T-cell (primary cell): ENCODE measurements around the gene CRP. TPM values are rescaled to one million over a fixed set of nuclear protein-coding genes. Genes with fewer than 3 reads are reported as not detected.
"Not testable (repeated sequence)": the region's sequence is repeated elsewhere in the genome, so short reads cannot be mapped to it uniquely, and the experiment has no call there.

ENCODE experiments used
- ATAC-seq, 4 experiments: fragments of 200-7000 bp in 3 of 4; fragments of 150-1000 bp in 1 of 4; cut with Tn5 transposase; replicated peaks in 1 of 4; 1 replicate in 3 of 4; 2 replicates in 1 of 4; pipeline ENCODE4 v1.10.0; 2021; ENCODE audit warnings: moderate library complexity in 3 of 4, mild to moderate bottlenecking in 2 of 4, moderate number of reproducible peaks in 1 of 4
- CTCF ChIA-PET, 2 donors: fragments of 300-600 bp; sonication (Branson Sonifier 250); formaldehyde crosslinking; loops; one replicate each; lab custom pipeline; 2022; ENCODE audit warnings: antibody characterized with exemption in 2 of 2; lab: Charles Lee
- POLR2A ChIA-PET, 2 donors: fragments of 300-600 bp; sonication (Branson Sonifier 250); formaldehyde crosslinking; loops; one replicate each; lab custom pipeline; 2022; ENCODE audit warnings: antibody characterized with exemption in 2 of 2; lab: Charles Lee
- DNase-seq, 35 experiments: peaks; one replicate each; pipeline versions ENCODE4 v3.0.0 to v3.0.0-alpha.2; 2013 to 2023
- H3K27ac ChIP-seq: one replicate; pipeline ENCODE4 v1.5.1; 2013; ENCODE audit warnings: low read length
- H3K27me3 ChIP-seq, 2 experiments: replicated peaks in 1 of 2; 1 replicate in 1 of 2; 2 replicates in 1 of 2; pipeline versions ENCODE4 v1.6.1 to v1.7.0; 2013; ENCODE audit warnings: low read length in 1 of 2, mixed read lengths in 1 of 2; ENCODE audit not compliant: control insufficient read depth in 2 of 2, insufficient read depth in 2 of 2; ENCODE audit errors: extremely low read depth in 1 of 2
- H3K36me3 ChIP-seq, 2 donors: 1 replicate in 1 of 2; 2 replicates in 1 of 2; pipeline versions ENCODE4 v1.6.1 to v1.7.0; 2013; ENCODE audit warnings: low read length in 1 of 2; ENCODE audit not compliant: control insufficient read depth in 2 of 2, insufficient read depth in 1 of 2; ENCODE audit errors: extremely low read depth in 1 of 2
- H3K4me1 ChIP-seq, 2 experiments: 1 replicate in 1 of 2; 2 replicates in 1 of 2; pipeline versions ENCODE4 v1.6.1 to v1.7.0; 2013; ENCODE audit warnings: low read length in 2 of 2, mixed read lengths in 1 of 2; ENCODE audit not compliant: insufficient read depth in 2 of 2, control insufficient read depth in 1 of 2; ENCODE audit errors: extremely low read depth in 1 of 2
- H3K4me3 ChIP-seq, 2 donors: 1 replicate in 1 of 2; 2 replicates in 1 of 2; pipeline versions ENCODE4 v1.5.1 to v1.7.0; 2013; ENCODE audit warnings: mild to moderate bottlenecking in 2 of 2, low read length in 1 of 2, moderate library complexity in 1 of 2; ENCODE audit not compliant: control insufficient read depth in 1 of 2; ENCODE audit errors: extremely low read depth in 1 of 2
- H3K9me3 ChIP-seq: 2 replicates; pipeline ENCODE4 v1.7.0; 2013
- H3K27ac Mint-ChIP-seq, 2 donors: one replicate each; pipeline ENCODE4 v1.8.0; 2020 to 2021; ENCODE audit warnings: mild to moderate bottlenecking in 2 of 2, mixed read lengths in 2 of 2
- H3K27me3 Mint-ChIP-seq, 2 donors: one replicate each; pipeline ENCODE4 v1.8.0; 2021 to 2022; ENCODE audit warnings: mixed read lengths in 2 of 2
- H3K36me3 Mint-ChIP-seq: one replicate; pipeline ENCODE4 v1.8.0; 2021; ENCODE audit warnings: mixed read lengths
- H3K4me1 Mint-ChIP-seq, 3 donors: one replicate each; pipeline ENCODE4 v1.8.0; 2020 to 2022; ENCODE audit warnings: mixed read lengths in 3 of 3, mild to moderate bottlenecking in 1 of 3
- H3K4me3 Mint-ChIP-seq, 3 donors: one replicate each; pipeline ENCODE4 v1.8.0; 2020 to 2022; ENCODE audit warnings: mild to moderate bottlenecking in 3 of 3, mixed read lengths in 3 of 3, moderate library complexity in 3 of 3
- H3K9me3 Mint-ChIP-seq, 3 donors: one replicate each; pipeline ENCODE4 v1.8.0; 2020 to 2022; ENCODE audit warnings: mixed read lengths in 3 of 3
- WGBS: methylation state at CpG from one replicate; pipeline ENCODE4 v1.1.5; 2013; ENCODE audit warnings: missing lambda C conversion rate; ENCODE audit not compliant: insufficient coverage; 5-methylcytosine and 5-hydroxymethylcytosine counted together
- total RNA-seq, 35 experiments: library from RNA in 6 of 35; stranded (reverse) in 6 of 35; fragments of 120-200 nt in 1 of 35; gene quantifications; one replicate each; pipeline versions ENCODE4 v1.2.1 to v1.2.4 and lab custom pipeline; 2013 to 2026

CRP gene
- total RNA-seq, 5 donors from 2014 or later (not counting 1 experiment from before 2014, with no cell fraction given): 0.73 to 2.1 (median 1.7) TPM; not detected in 2

GRCh38 chr1:159686599-159687299 is 27.6 kb downstream of the CRP start:
- POLR2A ChIA-PET: no interaction called here

GRCh38 chr1:159678939-159679338 is 35.5 kb downstream of the CRP start:
- POLR2A ChIA-PET: no interaction called here
- Mint-ChIP-seq H3K27ac (no peak overlapping the region), H3K27me3 (peaks cover 13 to 16% of the 10 kb centered on the region in 2 donors), H3K36me3 (no peaks in the 10 kb centered on the region), H3K9me3 (no peaks in the 10 kb centered on the region), H3K4me1 (no peaks in the 10 kb centered on the region), H3K4me3 (no peak overlapping the region)
- no peak for ATAC-seq
- no peaks in the 10 kb centered on the region for H3K36me3 ChIP-seq
- H3K27ac ChIP-seq: no peak overlapping the region
- H3K27me3 ChIP-seq: peaks cover 0 to 2% of the 10 kb centered on the region in 2 experiments
- CTCF ChIA-PET: no interaction called here
- H3K4me1 ChIP-seq: no peaks in the 10 kb centered on the region
- WGBS: no CpG with 5 or more reads among the region's 5 CpGs
- DNase-seq: no peak
- H3K9me3 ChIP-seq: no peaks in the 10 kb centered on the region
- no peak overlapping the region for H3K4me3 ChIP-seq

More at GRCh38 chr1:159686599-159687299, 27.6 kb downstream of the CRP start:
- ATAC-seq: no peak
- no peak for DNase-seq
- no peaks in the 10 kb centered on the region for H3K27me3 ChIP-seq
- H3K9me3 ChIP-seq: no peaks in the 10 kb centered on the region
- H3K36me3 Mint-ChIP-seq: no peaks in the 10 kb centered on the region
- no peak overlapping the region for H3K4me3 ChIP-seq
- no peak overlapping the region for H3K27ac Mint-ChIP-seq
- no peaks in the 10 kb centered on the region for H3K36me3 ChIP-seq
- no peaks in the 10 kb centered on the region for H3K9me3 Mint-ChIP-seq
- H3K4me1 ChIP-seq: no peaks in the 10 kb centered on the region
- CTCF ChIA-PET: no interaction called here
- no peak overlapping the region for H3K4me3 Mint-ChIP-seq
- peaks cover 34 to 44% of the 10 kb centered on the region in 2 donors for H3K27me3 Mint-ChIP-seq
- H3K27ac ChIP-seq: no peak overlapping the region
- no peaks in the 10 kb centered on the region for H3K4me1 Mint-ChIP-seq
- 40% methylated on average over 1 of the region's 1 CpG for WGBS

GRCh38 chr1:159675046-159675445 is 39.3 kb downstream of the CRP start:
- Mint-ChIP-seq H3K4me3 (no peak overlapping the region), H3K36me3 (no peaks in the 10 kb centered on the region), H3K4me1 (no peaks in the 10 kb centered on the region), H3K27me3 (peaks cover 13 to 26% of the 10 kb centered on the region in 2 donors), H3K27ac (no peak overlapping the region), H3K9me3 (no peaks in the 10 kb centered on the region)
- no peak overlapping the region for H3K27ac ChIP-seq
- H3K27me3 ChIP-seq: peaks cover 0 to 3% of the 10 kb centered on the region in 2 experiments
- DNase-seq (no peak), ATAC-seq (no peak)
- no CpG with 5 or more reads among the region's 1 CpG for WGBS
- H3K4me3 ChIP-seq: no peak overlapping the region
- POLR2A ChIA-PET: no interaction called here
- CTCF ChIA-PET: no interaction called here
- no peaks in the 10 kb centered on the region for H3K9me3 ChIP-seq
- no peaks in the 10 kb centered on the region for H3K4me1 ChIP-seq
- no peaks in the 10 kb centered on the region for H3K36me3 ChIP-seq

- H3K27ac ChIP-seq, H3K4me3 Mint-ChIP-seq, H3K9me3 ChIP-seq, H3K4me1 ChIP-seq, CTCF ChIA-PET, DNase-seq, ATAC-seq, H3K27ac Mint-ChIP-seq, H3K4me3 ChIP-seq, H3K9me3 Mint-ChIP-seq, POLR2A ChIA-PET, H3K36me3 Mint-ChIP-seq, H3K27me3 ChIP-seq, H3K36me3 ChIP-seq, H3K4me1 Mint-ChIP-seq: not testable (repeated sequence)
- WGBS: no CpG with 5 or more reads among the region's 1 CpG
- H3K27me3 Mint-ChIP-seq: peaks cover 14 to 27% of the 10 kb centered on the region in 2 donors
These were observed 42.0 kb downstream of the CRP start for GRCh38 chr1:159672390-159672789.

GRCh38 chr1:159669338-159669737 is 45.1 kb downstream of the CRP start:
- Mint-ChIP-seq H3K36me3 (no peaks in the 10 kb centered on the region), H3K27ac (no peak overlapping the region), H3K4me1 (no peaks in the 10 kb centered on the region), H3K9me3 (peaks cover 0 to 7% (median 5%) of the 10 kb centered on the region in 3 donors), H3K4me3 (no peak overlapping the region), H3K27me3 (peaks cover 11 to 34% of the 10 kb centered on the region in 2 donors)
- Histone ChIP-seq H3K4me3 (no peak overlapping the region), H3K27me3 (peaks cover 0 to 3% of the 10 kb centered on the region in 2 experiments), H3K36me3 (no peaks in the 10 kb centered on the region), H3K9me3 (peaks cover 3% of the 10 kb centered on the region), H3K27ac (no peak overlapping the region), H3K4me1 (no peaks in the 10 kb centered on the region)
- DNase-seq (no peak), ATAC-seq (no peak)
- no CpG with 5 or more reads among the region's 1 CpG for WGBS
- ChIA-PET POLR2A (no interaction called here), CTCF (no interaction called here)

GRCh38 chr1:159668739-159669138 is 45.6 kb downstream of the CRP start:
- Mint-ChIP-seq H3K9me3 (peaks cover 4 to 13% (median 10%) of the 10 kb centered on the region in 3 donors), H3K27ac (no peak overlapping the region), H3K27me3 (peaks cover 11 to 35% of the 10 kb centered on the region in 2 donors), H3K4me3 (no peak overlapping the region), H3K36me3 (peaks cover under 1% of the 10 kb centered on the region), H3K4me1 (no peaks in the 10 kb centered on the region)
- DNase-seq: no peak
- ATAC-seq: no peak
- no peaks in the 10 kb centered on the region for H3K4me1 ChIP-seq
- POLR2A ChIA-PET: no interaction called here
- CTCF ChIA-PET: no interaction called here
- peaks cover 0 to 3% of the 10 kb centered on the region in 2 experiments for H3K27me3 ChIP-seq
- H3K27ac ChIP-seq: no peak overlapping the region
- no peak overlapping the region for H3K4me3 ChIP-seq
- H3K9me3 ChIP-seq: peaks cover 3% of the 10 kb centered on the region
- no CpG with 5 or more reads among the region's 3 CpGs for WGBS
- H3K36me3 ChIP-seq: no peaks in the 10 kb centered on the region
